GM21423 (cell line): ENCODE results near the gene ABCD2.
"Not testable (repeated sequence)": the region's sequence is repeated elsewhere in the genome, so short reads cannot be mapped to it uniquely, and the experiment has no call there.

Experiments
- ATAC-seq: cut with Tn5 transposase; IDR thresholded peaks from one replicate; pipeline ENCODE4 v1.9.1; 2021; ENCODE audit warnings: mild to moderate bottlenecking, moderate library complexity; ENCODE audit not compliant: unreplicated experiment

Gene ABCD2

DNA sequence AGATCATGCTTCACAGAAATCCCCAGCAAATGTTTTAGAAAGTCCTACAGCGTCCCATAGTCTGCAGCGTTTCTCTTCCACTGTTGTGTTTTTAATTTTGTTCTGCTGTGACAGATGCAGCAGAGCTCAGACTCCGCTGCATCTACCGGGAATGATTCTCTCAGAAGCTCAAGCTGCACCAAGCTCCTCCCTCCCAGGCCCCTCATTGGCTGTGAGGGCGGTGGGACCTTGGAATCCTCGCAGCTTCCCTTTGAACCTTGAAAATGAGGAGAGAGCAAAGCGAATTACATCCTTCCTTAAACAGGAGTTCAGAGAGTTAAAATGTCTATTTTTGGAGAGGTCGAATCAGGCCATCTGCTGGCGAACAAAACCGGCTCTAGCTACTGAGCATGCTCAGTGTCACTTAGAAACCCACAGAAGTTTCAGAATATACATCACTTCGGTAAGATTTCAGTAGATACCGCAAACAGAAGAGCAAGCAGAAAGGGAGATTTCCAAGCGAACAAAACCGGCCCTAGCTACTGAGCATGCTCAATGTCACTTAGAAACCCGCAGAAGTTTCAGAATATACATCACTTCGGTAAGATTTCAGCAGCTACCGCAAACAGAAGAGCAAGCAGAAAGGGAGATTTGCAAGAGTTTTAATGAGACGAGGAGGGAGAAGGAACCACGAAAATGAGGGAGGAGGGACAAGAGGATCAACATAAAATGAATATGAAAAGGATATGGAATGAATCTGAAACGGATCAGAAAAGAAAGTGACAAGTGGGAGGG lies at the start of gene ABCD2:
Gene ABCD2, minus strand, starts transcription at position 144 of the 774 bp plus-strand sequence. CDS start 188 bp downstream, outside the sequence.
- ATAC-seq = peak; percentile 85

DNA sequence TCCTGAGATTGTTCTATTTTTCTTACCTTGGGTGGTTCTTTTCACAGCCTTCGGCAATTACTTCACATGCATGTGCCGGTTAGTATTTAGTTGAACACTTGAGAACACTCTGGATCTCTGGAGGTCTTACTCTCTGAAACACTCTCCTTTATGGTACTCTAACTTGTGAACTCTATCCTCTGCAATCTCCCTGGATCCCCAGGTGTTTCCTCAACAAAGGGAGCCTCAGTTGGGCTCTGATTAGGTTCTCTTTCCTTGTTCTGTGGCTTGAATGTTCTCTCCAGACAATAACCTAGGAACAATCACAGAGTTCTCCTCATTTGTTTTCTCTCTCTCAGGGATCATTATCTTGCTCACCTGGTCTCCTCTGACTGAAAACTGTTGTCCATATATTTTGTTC lies 40.5 kb upstream of the ABCD2 start:
- ATAC-seq = no peak

DNA sequence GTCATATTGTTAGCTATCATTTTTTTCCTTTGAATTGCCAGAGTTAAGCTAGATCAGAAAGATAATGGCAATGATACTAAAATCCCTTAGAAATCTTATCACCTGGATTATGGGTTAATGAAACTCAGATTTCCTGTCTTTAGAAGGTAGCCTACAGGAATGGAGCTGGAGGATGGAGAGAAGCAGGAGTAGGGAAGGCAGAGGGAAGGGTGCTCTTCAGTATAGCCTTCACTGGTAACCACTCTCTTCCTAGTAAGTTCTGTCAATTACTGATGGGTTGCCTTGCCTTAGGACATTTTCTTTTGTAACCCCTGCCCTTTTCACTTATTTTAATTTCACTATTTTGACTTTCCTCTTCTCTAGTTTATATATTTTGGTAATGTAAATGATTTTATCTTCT lies 27.8 kb upstream of the ABCD2 start:
- ATAC-seq = no peak

DNA sequence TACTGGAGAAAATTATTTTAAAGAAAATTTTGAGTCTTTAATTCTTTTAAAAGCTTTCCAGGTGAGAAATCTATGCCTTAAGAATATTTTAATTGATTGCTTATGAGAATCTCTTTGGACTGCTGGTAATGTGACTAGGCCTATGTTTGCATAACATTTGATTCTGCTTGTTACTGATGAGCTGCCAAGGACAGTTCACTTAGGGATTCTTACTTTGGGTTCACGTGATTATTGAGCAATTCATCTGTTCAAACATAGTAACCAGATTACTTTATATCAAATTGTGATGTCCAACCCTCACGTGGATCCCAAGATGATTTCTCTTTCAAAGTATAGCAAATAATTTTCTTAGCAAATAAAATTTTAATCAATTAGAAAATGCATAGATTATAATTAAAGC lies 27.4 kb upstream of the ABCD2 start:
- no peak for ATAC-seq

DNA sequence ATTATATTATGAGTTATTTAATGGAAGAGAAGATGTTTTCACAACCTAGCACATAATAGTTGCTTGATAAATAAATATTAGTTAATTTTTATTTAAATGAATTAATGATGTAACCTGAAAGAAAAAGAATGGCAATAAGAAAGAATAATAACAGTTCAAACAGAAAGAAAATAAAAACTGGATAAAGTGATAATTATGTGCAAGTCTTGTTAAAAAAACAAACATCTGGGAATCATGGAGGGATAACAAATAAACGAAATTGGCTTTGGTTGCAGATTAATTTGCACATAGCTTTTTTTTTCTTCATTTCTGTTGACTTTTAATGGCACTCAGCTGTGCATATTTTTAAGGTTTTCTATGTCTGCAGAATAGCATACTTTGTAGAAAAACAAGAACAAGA lies 23.4 kb upstream of the ABCD2 start:
- no peak for ATAC-seq

DNA sequence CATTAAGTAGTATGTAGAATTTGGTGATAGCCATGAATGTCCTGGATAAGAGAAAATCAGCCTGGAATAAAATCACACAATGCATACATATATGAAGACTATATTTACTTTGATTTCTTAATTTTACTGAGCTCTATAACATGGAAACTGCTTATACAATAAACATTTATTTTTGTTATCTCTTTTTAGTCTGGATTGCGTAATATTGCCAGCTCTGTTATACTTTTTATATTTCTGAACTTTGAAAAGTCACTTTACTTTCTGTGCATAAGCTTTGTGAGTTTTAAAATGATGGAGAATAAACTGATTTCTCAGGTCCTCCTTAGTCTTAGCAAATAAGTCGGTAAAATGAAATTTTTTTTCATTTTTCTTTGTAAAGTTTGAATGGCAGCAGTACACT lies 19.2 kb upstream of the ABCD2 start:
- no peak for ATAC-seq

DNA sequence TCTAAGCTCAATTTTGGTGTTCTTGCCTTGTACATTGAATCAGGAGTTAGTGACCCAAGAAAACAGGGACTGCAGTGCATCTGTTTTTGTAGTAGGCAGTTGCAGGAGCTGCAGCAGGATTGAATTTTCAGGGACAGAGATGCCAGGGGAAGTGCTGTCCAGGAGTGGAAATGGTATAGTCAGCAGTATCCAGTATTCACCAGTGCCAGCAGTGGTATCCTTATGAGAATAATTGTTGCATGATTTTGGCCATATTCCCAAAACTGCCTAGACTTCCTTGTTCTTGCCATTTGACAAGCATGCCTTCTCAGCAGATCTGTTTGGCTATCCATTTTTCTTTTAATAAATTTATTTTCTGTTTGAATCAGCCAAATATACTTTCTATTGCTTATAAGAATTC lies 18.6 kb upstream of the ABCD2 start:
- ATAC-seq = no peak

DNA sequence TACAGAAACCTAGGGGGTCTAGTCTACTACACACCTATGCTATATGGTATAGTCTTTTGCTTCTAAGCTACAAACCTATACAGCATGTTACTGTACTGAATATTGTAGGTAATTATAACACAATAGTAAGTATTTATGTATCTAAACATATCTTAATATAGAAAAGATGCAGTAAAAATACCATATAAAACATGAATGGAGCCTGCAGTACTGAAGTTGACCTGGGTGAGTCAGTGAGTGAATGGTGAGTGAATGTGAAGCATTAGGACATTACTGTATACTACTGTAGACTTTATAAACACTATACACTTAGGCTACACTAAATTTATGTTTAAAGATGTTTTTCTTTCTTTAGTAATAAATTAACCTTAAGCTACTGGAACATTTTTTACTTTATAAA lies 13.1 kb upstream of the ABCD2 start:
- ATAC-seq = no peak

DNA sequence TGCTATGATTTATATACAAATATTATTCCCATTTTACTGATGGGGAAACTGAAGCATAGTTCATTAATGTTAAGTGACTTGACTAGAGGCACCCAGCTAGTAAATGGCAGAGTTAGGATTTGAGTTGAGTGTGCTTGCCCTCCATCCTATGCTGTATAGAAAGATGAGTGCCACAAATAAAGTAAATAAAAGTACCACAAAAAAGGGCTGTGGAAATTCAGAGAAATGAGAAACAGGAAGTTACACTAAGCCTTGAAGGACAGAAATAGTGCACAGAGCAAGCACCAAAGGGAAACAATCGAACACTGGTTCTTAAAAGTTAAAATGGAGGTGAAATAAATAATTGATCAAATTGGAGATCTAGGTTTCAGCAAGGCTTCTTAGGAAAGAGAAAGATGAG lies 9.2 kb upstream of the ABCD2 start:
- ATAC-seq = no peak

DNA sequence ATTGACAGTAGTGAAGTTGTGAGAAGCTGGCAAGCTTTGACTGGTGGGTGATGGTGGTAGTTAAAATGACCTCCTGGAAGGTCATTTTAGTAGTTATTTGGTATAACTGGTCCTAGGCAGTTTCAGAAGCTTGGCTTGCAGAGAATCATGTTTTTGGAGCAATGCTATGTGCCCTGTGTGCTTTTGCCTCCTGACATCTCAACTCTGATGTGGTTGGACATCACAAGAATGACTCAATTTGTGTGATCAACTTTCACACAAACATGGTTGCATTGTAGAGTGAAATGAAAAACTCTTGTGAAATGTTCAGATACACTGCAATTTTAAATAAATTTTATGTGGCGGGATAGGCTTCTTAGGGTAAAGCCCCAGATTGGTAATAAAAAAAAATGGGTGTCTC lies 8.3 kb upstream of the ABCD2 start:
- no peak for ATAC-seq

DNA sequence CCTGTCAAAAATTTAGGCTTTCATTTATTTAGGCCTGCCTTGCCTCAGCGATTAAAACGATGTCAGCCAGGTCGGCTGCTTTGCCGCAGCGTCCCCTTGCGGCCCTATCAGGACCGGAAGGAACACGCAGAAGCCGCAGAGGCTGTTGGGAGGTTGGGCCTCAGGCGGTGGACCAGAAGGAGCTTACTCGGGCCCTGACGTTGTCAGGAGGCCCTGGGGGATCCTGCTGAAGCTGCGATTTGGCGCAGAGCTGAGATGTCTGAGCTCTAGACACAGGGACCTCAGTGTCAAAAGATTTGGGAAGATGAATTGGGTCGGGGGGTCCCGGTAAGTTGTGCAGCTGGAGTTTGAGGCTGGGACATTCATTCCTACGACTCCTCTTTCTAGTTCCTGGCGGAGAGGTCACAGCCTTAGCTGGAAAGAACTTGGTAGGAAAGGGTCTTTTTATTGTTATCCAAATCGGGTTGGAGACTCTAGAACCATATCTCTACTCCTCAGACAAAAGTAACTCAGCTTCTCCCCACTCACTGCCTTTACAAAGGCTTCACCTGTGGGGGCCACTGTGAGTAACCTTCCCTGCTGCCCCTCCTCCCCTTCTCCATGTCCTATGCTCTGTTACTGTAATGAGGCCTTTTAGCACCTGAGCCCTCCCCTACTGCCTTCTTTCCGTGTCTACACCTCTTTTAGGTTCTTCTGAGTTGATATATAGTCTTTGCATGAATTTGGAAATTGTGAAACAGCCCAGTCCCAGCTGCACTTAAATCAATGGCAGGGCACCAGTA lies 6.6 kb upstream of the ABCD2 start:
- ATAC-seq = no peak

DNA sequence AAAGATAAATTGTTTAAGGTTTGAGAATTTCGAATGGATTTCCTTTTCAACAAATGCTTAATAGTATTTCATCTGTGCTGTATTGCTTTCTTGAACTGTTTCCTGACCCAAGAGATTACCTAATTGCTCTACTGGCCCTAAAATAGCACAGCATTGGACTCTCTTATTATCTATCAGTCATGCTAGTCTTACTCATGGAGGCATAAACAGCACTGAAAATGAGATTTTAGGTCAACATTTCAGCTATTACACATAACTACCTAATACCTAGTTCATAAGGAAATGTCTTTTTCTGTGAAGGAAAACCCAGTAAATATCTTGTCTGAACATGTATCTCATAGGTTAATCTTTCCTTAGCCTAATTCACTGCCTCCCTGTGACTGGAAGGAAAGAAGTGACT lies 4.3 kb upstream of the ABCD2 start:
- no peak for ATAC-seq

DNA sequence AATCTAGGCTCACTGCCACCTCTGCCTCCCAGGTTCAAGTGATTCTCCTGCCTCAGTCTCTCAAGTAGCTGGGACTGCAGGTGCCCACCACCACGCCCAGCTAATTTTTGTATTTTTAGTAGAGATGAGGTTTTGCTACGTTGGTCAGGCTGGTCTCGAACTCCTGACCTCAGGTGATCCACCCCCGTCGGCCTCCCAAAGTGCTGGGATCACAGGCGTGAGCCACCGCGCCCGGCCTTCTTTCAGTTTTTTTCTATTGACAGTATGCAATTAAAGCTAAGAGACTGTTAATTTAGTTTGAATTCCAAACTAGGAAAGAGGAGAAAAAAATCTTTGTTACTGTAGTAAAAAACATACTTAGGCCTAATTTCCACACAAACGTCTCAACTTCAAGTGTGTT lies 3.6 kb upstream of the ABCD2 start:
- not testable (repeated sequence) for ATAC-seq

DNA sequence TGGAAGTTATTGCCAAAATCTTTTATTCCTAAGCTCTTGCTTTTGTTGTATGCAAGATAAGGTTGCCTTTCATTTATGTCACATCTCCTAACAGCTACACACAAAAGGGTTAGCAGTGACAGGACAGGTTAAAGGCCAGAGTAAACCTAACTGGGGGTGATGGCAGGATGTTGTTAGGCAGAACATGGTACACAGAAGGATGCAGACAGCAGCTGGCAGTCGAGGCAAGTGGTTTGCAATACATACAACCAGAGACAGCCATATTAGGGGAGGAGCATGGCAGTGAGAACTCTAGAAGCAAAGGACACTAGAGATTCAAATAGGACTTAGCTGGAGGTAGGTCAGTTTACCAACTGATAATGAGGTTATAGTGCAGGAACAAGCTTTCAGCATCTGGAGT lies 2.7 kb upstream of the ABCD2 start:
- no peak for ATAC-seq

DNA sequence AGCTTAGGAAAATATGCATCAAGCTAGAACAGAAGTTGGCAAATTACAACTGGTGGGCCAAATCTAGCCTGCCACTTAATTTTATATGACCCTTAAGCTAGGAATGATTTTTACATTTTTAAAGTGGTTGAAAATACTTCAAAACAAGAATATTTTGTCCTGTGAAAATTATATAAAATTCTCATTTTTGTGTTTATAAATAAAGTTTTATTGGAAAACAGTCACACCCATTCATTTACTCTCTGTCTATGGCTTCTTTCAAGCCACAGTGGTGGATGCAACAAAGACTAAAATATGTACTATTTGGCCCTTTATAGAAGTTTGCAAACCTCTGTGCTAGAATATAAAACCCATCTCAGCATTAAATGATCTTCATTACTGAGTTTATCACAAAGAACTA lies 2.1 kb upstream of the ABCD2 start:
- ATAC-seq = no peak

DNA sequence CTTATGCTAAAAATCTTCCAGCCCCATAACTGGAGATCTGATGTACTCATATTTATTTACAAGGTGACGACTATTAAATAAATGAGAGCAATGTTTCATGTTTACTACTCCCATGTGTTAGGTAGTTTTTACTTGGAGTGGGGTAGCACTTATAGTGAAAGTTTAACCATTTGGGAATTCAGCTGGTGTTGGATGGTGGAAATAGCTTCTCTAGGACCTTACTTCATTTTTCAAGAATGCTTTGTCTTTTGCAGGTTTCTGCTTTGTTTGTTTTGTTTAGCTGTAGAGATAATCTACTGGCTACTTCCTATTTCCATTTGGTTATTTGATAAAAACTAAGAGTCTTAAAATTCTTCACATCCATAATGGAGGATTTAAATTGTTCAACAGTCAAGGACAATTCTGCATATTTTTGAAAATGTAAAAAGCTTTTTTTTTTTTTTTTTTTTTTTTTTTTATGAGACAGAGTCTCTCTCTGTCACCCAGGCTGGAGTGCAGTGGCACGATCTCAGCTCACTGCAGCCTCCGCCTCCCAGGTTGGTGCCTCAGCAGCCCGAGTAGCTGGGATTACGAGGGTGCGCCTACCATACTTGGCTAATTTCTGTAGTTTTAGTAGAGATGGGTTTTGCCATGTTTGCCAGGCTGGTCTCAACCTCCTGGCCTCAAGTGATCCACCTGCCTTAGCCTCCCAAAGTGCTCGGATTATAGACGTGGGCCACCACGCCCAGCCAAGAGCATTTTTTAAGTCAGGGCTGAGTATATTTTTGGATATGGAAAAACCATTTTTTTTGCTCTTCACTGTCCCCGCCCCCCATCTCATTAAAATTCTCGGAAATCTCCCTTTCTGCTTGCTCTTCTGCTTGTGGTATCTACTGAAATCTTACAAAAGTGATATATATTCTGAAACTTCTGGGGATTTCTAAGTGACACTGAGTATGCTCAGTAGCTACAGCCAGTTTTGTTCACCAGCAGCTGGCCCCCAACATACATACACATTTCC lies 1.4 kb upstream of the ABCD2 start:
- ATAC-seq = peak; percentile 27

DNA sequence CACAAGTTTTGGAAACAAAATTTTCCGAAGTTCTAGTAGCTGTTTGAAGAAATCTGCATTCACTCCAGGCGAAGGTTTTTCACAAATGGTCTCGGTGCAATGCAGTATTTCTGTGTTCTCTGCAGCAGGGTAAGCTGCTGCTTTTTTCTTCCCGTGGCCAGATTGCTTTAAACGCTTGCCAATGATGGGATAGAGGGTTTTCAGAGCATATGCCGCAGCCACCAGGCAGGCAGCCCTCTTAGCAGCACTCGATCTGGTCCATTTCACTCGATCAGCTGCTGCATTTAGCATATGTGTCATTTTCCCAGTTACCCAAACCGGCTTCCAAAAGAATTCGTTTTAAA lies 315 bp downstream of the ABCD2 start:
- peak; percentile 14 for ATAC-seq

DNA sequence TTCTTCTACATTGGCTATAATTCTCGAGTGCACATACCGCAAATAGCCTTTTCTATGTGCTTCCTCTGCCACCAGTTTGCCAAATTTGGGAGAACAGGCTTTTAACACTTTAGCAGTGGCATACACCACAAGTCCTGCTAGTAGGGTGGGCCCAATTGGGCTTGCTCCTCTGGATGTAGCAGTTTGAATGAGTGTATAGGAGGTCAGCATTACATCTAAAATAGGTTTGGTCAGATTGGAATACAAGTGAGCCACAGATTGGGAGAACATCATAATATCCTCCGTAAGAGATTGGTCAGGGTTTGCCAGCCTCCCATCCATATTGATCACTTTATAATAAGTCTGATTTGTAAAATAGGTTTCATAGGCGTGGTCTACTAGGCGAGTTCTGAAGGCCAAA lies 902 bp downstream of the ABCD2 start:
- ATAC-seq = no peak

DNA sequence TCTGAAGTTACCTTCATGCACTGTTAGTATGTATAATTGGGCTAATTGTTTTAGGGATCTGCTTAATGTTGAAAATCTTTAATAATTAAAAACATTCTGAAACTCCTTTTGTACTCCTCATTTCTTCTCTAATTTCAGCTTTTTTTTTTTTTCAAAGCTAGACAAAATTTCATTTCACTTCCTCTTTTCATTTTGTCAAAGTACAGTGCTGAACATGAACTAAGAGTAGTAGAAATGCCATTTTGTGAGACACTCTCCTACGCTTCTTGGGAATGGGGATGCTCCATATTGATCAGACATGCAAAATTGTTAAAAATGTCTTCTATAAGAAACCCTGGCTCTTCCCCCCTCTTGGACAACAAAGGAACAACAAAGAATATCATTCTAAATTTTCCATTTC lies 1.7 kb downstream of the ABCD2 start:
- no peak for ATAC-seq

DNA sequence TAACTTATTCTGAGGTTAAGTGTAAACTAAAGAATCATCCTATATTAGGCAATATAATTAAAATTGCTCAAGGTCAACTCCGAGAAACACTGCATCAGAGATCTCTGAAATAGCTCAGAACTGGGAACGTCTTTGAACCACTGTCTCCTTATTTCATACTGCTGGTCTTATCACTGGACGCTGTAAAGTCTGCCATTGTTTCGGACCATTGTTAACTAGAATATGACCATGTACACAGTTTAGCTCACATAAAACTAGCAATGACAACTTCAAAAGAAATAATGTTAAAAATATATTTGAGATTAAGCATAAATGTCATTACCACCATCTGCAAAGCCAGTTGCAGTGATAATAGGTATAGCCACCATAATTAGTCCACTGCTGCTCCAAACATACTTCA lies 2.9 kb downstream of the ABCD2 start:
- ATAC-seq = no peak

DNA sequence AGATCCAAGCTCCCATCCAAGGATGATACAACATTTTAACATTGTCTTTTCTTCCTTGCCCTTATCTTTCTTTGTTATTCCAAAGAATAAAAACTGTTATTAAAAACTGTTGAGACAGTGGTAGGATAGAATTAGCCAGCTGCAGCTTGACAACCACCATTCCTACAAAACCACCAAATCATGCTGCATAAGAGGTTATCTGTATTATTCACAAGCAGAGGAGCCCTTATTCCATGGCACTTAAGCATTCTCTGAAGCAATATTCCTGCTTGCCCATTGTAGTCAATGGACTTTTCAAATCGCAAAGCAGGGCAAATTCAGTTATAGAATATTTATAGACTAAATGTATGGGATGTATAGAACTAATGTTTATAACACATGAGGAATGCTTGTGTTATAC lies 3.4 kb downstream of the ABCD2 start:
- no peak for ATAC-seq
